SU-DHL-6 (cell line): Measurements from ENCODE around the gene STRA6.

ENCODE experiments used
- H2AFZ ChIP-seq: fragments of 200-600 bp; sonication (generic); 2 replicates; pipeline ENCODE4 v1.6.1; 2014; ENCODE audit warnings: low read depth, mild to moderate bottlenecking, moderate library complexity, mixed read lengths, antibody characterized with exemption, low read length; ENCODE audit not compliant: severe bottlenecking
- H3F3A ChIP-seq: fragments of 200-600 bp; shearing (Covaris generic); 2 replicates; pipeline ENCODE4 v1.6.0; 2016; ENCODE audit warnings: antibody characterized with exemption, mild to moderate bottlenecking; ENCODE audit not compliant: insufficient read depth
- H3K27ac ChIP-seq: fragments of 200-600 bp; sonication (generic); 2 replicates; pipeline ENCODE4 v1.5.1; 2016; ENCODE audit warnings: low read depth, mild to moderate bottlenecking, low read length, moderate library complexity, mixed read lengths
- H3K27me3 ChIP-seq: fragments of 200-600 bp; sonication (generic), shearing (Covaris generic); 2 replicates; pipeline ENCODE4 v1.6.0; 2014; ENCODE audit warnings: mild to moderate bottlenecking, low read length
- H3K36me3 ChIP-seq: fragments of 200-600 bp; sonication (generic); 2 replicates; pipeline ENCODE4 v1.6.1; 2014; ENCODE audit warnings: mild to moderate bottlenecking, low read length, mixed read lengths
- H3K4me2 ChIP-seq: fragments of 300-600, 200-600 bp; shearing (Covaris generic), sonication (generic); 2 replicates; pipeline ENCODE4 v1.6.0; 2014; ENCODE audit warnings: low read length, low read depth, mild to moderate bottlenecking; ENCODE audit not compliant: poor library complexity, severe bottlenecking
- H3K4me3 ChIP-seq: fragments of 200-600 bp; sonication (generic); 2 replicates; pipeline ENCODE4 v1.5.1; 2014; ENCODE audit warnings: antibody characterized with exemption, low read length, mild to moderate bottlenecking, mixed read lengths; ENCODE audit not compliant: insufficient read depth, poor library complexity, severe bottlenecking
- H3K79me2 ChIP-seq: fragments of 200-600 bp; sonication (generic); 2 replicates; pipeline ENCODE4 v1.6.1; 2014; ENCODE audit warnings: mild to moderate bottlenecking, low read length, moderate library complexity; ENCODE audit not compliant: insufficient read depth
- H3K9ac ChIP-seq: fragments of 200-600 bp; sonication (generic); 2 replicates; pipeline ENCODE4 v1.7.0; 2014; ENCODE audit warnings: mild to moderate bottlenecking, low read length
- H3K9me2 ChIP-seq: fragments of 200-600 bp; sonication (generic); replicated peaks from 2 replicates; pipeline ENCODE4 v1.6.1; 2014; ENCODE audit warnings: low read length; ENCODE audit not compliant: insufficient read depth
- H3K9me3 ChIP-seq: fragments of 200-600 bp; sonication (generic); 2 replicates; pipeline ENCODE4 v1.6.1; 2014; ENCODE audit warnings: low read length, mixed read lengths; ENCODE audit not compliant: insufficient read depth
- H4K20me1 ChIP-seq: fragments of 200-600 bp; sonication (generic); 2 replicates; pipeline ENCODE4 v1.6.1; 2014; ENCODE audit warnings: low read depth, mild to moderate bottlenecking, antibody characterized with exemption, low read length, moderate library complexity, mixed read lengths
- EZH2phosphoT487 ChIP-seq: fragments of 200-600 bp; sonication (generic), shearing (Covaris generic); conservative IDR thresholded peaks from 2 replicates; pipeline ENCODE4 v1.6.1; 2018; ENCODE audit warnings: mild to moderate bottlenecking, antibody characterized with exemption, low read length, moderate library complexity, mixed read lengths
- TF ChIP-seq, protein P1 (sequence below): fragments of 200-600 bp; sonication (generic); IDR thresholded peaks from one replicate; pipeline ENCODE4 v1.5.1; 2017; ENCODE audit warnings: antibody characterized with exemption, mild to moderate bottlenecking, low read length, moderate library complexity; ENCODE audit not compliant: insufficient read depth, poor library complexity, severe bottlenecking

Gene STRA6

DNA sequence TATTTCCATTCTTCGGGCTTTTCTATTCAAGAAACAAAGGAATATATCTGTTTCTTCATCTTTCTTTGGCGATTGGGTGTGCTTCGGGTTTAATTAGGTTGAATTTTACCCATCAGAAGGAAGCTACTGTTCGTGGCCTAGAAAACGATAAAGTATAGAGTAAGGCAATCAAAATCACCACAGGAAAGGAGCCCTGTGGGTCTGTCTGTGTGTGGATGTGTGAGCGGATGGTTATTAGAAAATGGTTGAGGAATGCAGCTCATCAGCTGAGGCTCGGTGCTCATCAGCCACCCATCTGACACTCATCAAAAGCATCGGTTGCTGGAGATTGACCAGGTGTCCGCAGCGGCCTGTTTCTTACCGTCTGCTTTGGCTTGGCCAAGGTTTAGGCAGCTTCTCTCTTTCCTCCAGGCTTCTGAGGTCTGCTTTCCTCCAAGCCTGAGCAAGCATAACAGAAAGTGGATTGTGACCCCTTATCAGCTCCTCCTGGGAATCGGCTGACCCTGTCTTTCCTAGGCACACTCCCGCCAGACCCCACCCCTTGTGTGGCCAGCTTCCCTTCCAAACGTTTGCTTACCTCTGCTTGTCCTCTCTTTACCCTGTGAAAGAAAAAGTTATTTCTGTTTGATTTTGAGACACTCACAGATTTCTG is 46.7 kb downstream of the STRA6 start:
- TF ChIP-seq EZH2phosphoT487: no peak
- TF ChIP-seq, protein P1, sequence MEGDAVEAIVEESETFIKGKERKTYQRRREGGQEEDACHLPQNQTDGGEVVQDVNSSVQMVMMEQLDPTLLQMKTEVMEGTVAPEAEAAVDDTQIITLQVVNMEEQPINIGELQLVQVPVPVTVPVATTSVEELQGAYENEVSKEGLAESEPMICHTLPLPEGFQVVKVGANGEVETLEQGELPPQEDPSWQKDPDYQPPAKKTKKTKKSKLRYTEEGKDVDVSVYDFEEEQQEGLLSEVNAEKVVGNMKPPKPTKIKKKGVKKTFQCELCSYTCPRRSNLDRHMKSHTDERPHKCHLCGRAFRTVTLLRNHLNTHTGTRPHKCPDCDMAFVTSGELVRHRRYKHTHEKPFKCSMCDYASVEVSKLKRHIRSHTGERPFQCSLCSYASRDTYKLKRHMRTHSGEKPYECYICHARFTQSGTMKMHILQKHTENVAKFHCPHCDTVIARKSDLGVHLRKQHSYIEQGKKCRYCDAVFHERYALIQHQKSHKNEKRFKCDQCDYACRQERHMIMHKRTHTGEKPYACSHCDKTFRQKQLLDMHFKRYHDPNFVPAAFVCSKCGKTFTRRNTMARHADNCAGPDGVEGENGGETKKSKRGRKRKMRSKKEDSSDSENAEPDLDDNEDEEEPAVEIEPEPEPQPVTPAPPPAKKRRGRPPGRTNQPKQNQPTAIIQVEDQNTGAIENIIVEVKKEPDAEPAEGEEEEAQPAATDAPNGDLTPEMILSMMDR: no peak
- Histone ChIP-seq H3K27ac (no peak overlapping the region), H3K4me3 (no peak overlapping the region), H3K9me3 (no peaks in the 10 kb centered on the region), H3K27me3 (no peaks in the 10 kb centered on the region), H3F3A (no peaks in the 10 kb centered on the region), H4K20me1 (no peaks in the 10 kb centered on the region; the same call in 1 of the 2 replicates), H3K36me3 (no peaks in the 10 kb centered on the region), H2AFZ (no peak overlapping the region), H3K4me2 (no peak overlapping the region), H3K79me2 (no peaks in the 10 kb centered on the region), H3K9me2 (no peaks in the 10 kb centered on the region), H3K9ac (no peak overlapping the region)

DNA sequence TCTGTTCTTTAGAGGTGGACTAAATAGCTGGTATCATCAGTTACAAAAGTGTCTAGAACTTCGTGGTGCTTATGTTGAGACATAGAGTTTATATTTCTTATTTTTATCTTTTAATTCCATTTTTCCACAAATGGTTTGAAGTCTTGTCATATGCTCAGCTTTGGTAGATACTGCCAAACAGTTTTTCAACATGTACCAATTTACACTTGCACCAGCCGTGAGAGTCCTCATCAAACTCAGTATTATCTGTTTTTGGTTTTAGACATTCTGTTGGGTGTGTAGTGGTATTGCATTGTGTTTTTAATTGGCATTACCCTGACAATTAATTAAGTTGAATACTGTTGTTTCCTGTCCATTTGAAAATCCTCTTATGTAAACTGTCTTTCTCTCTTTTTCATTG is 55.5 kb downstream of the STRA6 start:
- Histone ChIP-seq H3K4me3 (no peak overlapping the region), H3K27ac (no peak overlapping the region), H3F3A (no peaks in the 10 kb centered on the region), H2AFZ (no peak overlapping the region), H3K9me2 (no peaks in the 10 kb centered on the region), H4K20me1 (no peaks in the 10 kb centered on the region), H3K27me3 (no peaks in the 10 kb centered on the region), H3K9ac (no peak overlapping the region), H3K79me2 (no peaks in the 10 kb centered on the region), H3K36me3 (no peaks in the 10 kb centered on the region), H3K4me2 (no peak overlapping the region), H3K9me3 (no peaks in the 10 kb centered on the region)
- TF ChIP-seq, protein P1: no peak
- TF ChIP-seq EZH2phosphoT487: no peak

DNA sequence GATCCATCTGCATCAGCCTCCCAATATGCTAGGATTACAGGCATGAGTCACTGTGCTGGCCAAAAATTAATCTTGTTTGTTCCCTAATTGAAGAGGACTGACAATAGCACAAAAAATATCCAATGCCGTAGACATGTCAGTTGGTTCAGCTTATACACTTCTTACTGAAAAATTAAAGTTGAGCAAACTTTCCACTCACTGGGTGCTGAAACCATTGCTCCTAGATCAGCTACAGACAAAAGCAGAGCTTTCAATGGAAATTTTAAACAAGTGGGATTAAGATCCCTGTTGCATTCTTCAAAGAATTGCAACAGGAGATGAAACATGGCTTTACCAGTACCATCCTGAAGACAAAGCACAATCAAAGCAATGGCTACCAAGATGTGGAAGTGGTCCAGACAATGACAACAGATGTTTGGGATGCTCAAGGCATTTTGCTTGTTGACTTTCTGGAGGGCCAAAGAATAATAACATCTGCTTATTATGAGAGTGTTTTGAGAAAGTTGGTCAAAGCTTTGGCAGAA is 56.2 kb downstream of the STRA6 start:
- Histone ChIP-seq H3K9me2 (no peaks in the 10 kb centered on the region), H2AFZ (no peak overlapping the region), H3K9ac (no peak overlapping the region), H3K4me2 (no peak overlapping the region), H3K27me3 (no peaks in the 10 kb centered on the region), H4K20me1 (no peaks in the 10 kb centered on the region), H3K27ac (no peak overlapping the region), H3K9me3 (no peaks in the 10 kb centered on the region), H3K4me3 (no peak overlapping the region), H3K79me2 (no peaks in the 10 kb centered on the region), H3K36me3 (no peaks in the 10 kb centered on the region), H3F3A (no peaks in the 10 kb centered on the region)
- no peak for TF ChIP-seq EZH2phosphoT487

DNA sequence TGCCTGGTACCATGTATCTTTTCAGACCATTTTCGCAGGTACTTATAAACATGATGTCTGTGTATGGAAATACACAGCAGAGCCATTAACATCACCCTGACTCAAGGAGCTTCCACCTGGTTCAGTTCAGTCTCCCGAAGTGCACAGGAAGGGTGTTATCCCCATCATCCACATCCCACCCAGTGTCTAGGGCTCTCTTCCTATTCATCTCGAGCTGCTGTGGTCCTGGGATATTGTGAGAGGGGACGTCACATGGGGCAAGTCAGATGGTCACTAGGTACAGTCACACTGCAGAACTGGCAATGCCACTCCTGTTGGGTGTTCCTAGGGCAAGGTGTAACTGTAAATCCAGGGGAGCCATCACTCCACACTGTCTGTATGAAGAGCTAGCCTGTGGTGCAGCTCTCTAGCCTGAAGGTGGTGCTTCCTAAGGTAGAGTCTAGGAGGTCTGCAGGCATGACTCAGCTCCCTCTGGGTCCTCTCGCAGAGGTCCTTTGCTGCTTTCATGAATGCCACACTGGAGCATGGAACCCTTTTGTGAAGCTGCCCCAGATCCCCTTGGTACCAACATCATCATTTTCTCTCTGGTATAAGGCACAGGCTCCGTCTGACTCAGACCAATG is 58.3 kb downstream of the STRA6 start:
- H3K4me2 ChIP-seq: no peak overlapping the region
- no peaks in the 10 kb centered on the region for H4K20me1 ChIP-seq
- no peaks in the 10 kb centered on the region for H3K9me3 ChIP-seq

More for the DNA sequence above, 58.3 kb downstream of the STRA6 start:
- no peaks in the 10 kb centered on the region for H3K27me3 ChIP-seq
- TF ChIP-seq, protein P1: no peak
- no peak for TF ChIP-seq EZH2phosphoT487
- H3K79me2 ChIP-seq: no peaks in the 10 kb centered on the region
- no peak overlapping the region for H3K4me3 ChIP-seq
- H3K9ac ChIP-seq: no peak overlapping the region
- H2AFZ ChIP-seq: no peak overlapping the region
- no peak overlapping the region for H3K27ac ChIP-seq
- H3K36me3 ChIP-seq: no peaks in the 10 kb centered on the region
- H3K9me2 ChIP-seq: no peaks in the 10 kb centered on the region
- H3F3A ChIP-seq: no peaks in the 10 kb centered on the region
